PFSK-1 (cell line): ENCODE data around the gene ERC1.

Experiments used
- FOXP2 ChIP-seq: optimal IDR thresholded peaks from 2 replicates; pipeline ENCODE3; 2011; ENCODE audit warnings: borderline replicate concordance, control low read depth, inconsistent platforms; ENCODE audit not compliant: insufficient read depth; ENCODE audit errors: extremely low read length, extremely low read depth
- POLR2AphosphoS5 ChIP-seq: IDR thresholded peaks from 2 replicates; pipeline ENCODE4 v1.6.1; 2012; ENCODE audit warnings: low read depth, mild to moderate bottlenecking, control low read depth, low read length, moderate library complexity
- SIN3A ChIP-seq: IDR thresholded peaks from 2 replicates; pipeline ENCODE4 v1.6.1; 2012; ENCODE audit warnings: mild to moderate bottlenecking, low read length, moderate library complexity, borderline replicate concordance; ENCODE audit not compliant: insufficient read depth
- TAF1 ChIP-seq: IDR thresholded peaks from 2 replicates; pipeline ENCODE4 v1.6.1; 2012; ENCODE audit warnings: low read length, control low read depth, borderline replicate concordance; ENCODE audit not compliant: insufficient read depth
- TF ChIP-seq, protein P1 (sequence below), 2 experiments: IDR thresholded peaks; 2 replicates each; pipeline versions ENCODE4 v1.6.1 to v1.8.0; 2011 to 2012; ENCODE audit warnings: low read depth in 2 of 2, low read length in 2 of 2, control low read depth in 1 of 2, inconsistent platforms in 1 of 2, mild to moderate bottlenecking in 1 of 2, moderate library complexity in 1 of 2; ENCODE audit not compliant: insufficient read depth in 1 of 2

Gene ERC1

GRCh38 chr12:989051-989450 is 2.0 kb upstream of the ERC1 start:
- TF ChIP-seq SIN3A: no peak
- TF ChIP-seq POLR2AphosphoS5: no peak
- no peak for TF ChIP-seq TAF1
- no peak for TF ChIP-seq FOXP2
- TF ChIP-seq, protein P1, sequence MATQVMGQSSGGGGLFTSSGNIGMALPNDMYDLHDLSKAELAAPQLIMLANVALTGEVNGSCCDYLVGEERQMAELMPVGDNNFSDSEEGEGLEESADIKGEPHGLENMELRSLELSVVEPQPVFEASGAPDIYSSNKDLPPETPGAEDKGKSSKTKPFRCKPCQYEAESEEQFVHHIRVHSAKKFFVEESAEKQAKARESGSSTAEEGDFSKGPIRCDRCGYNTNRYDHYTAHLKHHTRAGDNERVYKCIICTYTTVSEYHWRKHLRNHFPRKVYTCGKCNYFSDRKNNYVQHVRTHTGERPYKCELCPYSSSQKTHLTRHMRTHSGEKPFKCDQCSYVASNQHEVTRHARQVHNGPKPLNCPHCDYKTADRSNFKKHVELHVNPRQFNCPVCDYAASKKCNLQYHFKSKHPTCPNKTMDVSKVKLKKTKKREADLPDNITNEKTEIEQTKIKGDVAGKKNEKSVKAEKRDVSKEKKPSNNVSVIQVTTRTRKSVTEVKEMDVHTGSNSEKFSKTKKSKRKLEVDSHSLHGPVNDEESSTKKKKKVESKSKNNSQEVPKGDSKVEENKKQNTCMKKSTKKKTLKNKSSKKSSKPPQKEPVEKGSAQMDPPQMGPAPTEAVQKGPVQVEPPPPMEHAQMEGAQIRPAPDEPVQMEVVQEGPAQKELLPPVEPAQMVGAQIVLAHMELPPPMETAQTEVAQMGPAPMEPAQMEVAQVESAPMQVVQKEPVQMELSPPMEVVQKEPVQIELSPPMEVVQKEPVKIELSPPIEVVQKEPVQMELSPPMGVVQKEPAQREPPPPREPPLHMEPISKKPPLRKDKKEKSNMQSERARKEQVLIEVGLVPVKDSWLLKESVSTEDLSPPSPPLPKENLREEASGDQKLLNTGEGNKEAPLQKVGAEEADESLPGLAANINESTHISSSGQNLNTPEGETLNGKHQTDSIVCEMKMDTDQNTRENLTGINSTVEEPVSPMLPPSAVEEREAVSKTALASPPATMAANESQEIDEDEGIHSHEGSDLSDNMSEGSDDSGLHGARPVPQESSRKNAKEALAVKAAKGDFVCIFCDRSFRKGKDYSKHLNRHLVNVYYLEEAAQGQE (IDR thresholded peaks at IDR 0.05; ENCODE audit: insufficient read depth in 1 of 2, low read depth in 2 of 2, low read length in 2 of 2): no peak

- TF ChIP-seq POLR2AphosphoS5 (no peak), TAF1 (peak; percentile 43; the same call in 1 of the 2 replicates), FOXP2 (no peak), SIN3A (peak; percentile 61; the same call in 1 of the 2 replicates)
- TF ChIP-seq, protein P1 (IDR thresholded peaks at IDR 0.05; ENCODE audit: insufficient read depth in 1 of 2, low read depth in 2 of 2, low read length in 2 of 2): no peak
Measured at GRCh38 chr12:989751-990660, 1.0 kb upstream of the ERC1 start.

DNA sequence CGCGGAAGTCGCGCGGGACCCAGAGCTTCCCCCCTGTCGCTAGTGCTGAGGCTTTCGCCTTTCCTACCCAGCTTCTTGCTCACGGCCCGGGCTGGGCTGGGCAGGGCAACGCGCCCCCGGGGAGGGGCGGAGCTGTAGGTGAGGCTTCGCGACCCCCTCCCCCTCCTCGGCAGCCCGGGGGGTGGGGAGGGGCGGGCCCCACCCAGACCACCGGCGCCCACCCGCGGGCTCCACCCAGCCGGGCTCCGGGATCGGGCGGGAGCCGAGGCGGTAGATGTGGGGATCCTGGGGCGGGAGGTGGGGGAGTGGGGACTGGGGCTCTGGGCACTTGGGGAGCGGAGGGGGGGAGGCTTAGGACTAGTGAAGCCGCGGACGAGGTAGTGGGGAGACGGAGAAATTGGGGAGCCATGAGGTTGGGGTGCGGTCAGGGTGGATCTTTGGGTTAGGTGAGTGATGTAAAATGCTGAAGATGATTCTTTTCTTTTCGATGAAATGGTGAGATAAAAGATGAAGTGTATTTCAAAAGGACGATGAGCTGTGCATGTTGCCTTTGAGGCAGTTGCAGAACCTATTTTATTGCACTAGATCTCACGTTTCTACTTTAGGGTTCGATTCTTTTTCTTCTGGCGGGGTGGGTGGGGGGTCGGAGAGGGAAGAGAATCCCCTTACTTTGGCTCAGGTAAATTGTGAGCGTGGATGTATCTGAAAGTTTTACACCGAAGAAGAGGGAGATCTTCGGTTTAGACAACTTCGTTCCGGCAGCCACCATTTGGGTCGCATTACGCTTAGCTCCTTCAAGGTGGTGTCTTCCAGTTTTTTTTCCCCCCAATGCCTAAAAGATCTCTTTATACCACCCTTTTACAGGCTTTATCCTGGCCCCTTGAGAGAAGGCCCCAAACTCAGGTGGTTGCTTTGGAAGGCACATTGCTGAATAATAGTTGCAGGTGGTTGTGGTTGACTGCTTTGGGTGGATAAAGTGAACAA is 619 bp downstream of the ERC1 start:
- TF ChIP-seq SIN3A (no peak), TAF1 (no peak), POLR2AphosphoS5 (no peak), FOXP2 (no peak)
- TF ChIP-seq, protein P1 (IDR thresholded peaks at IDR 0.05; ENCODE audit: insufficient read depth in 1 of 2, low read depth in 2 of 2, low read length in 2 of 2): no peak

- TF ChIP-seq, protein P1 (IDR thresholded peaks at IDR 0.05; ENCODE audit: insufficient read depth in 1 of 2, low read depth in 2 of 2, low read length in 2 of 2): no peak
- TF ChIP-seq TAF1: no peak
- TF ChIP-seq FOXP2: no peak
- TF ChIP-seq POLR2AphosphoS5: no peak
- no peak for TF ChIP-seq SIN3A
Measured at GRCh38 chr12:992647-993046, 1.6 kb downstream of the ERC1 start.
